Left ventricle myocardium inferior (tissue), 1 donor: Measurements from ENCODE around the gene TACR2. TPM values are rescaled to one million over a fixed set of nuclear protein-coding genes. Genes with fewer than 3 reads are reported as not detected.

Experiments used
- DNase-seq: peaks from one replicate; pipeline ENCODE4 v3.0.0-alpha.2; 2020
- H3K27ac ChIP-seq: fragments of 200-600 bp; replicated peaks from 2 replicates; pipeline ENCODE4 v1.8.0; 2021
- H3K27me3 ChIP-seq: fragments of 200-600 bp; 2 replicates; pipeline ENCODE4 v1.8.0; 2021; ENCODE audit warnings: low read depth
- H3K36me3 ChIP-seq: fragments of 200-600 bp; 2 replicates; pipeline ENCODE4 v1.8.0; 2021
- H3K4me1 ChIP-seq: fragments of 200-600 bp; 2 replicates; pipeline ENCODE4 v1.8.0; 2021
- H3K4me3 ChIP-seq: fragments of 200-600 bp; 2 replicates; pipeline ENCODE4 v1.8.0; 2021; ENCODE audit warnings: mild to moderate bottlenecking, moderate library complexity
- H3K9me3 ChIP-seq: fragments of 200-600 bp; replicated peaks from 2 replicates; pipeline ENCODE4 v1.8.0; 2021
- intact Hi-C: fragments of 100-400 bp; cut with micrococcal nuclease; formaldehyde crosslinking; loops from one replicate; pipeline ENCODE4 v1.11.0; 2022
- total RNA-seq: library from RNA; stranded (reverse); fragmentation: NEBNext Ultra II Directional; extraction: Animal tissue kit (Norgen Biotek cat#: 25700); gene quantifications from one replicate; pipeline ENCODE4 v1.2.1, GENCODE V29; 2021
- TF ChIP-seq, protein P1 (sequence below): fragments of 200-600 bp; IDR thresholded peaks from 2 replicates; pipeline ENCODE4 v1.8.0; 2021; ENCODE audit warnings: antibody characterized with exemption, mild to moderate bottlenecking, borderline replicate concordance
- donor health status: DM: no; HTN: yes; CAD: no; lungs with severe emphysema.

TACR2 gene
- total RNA-seq, 1 donor from 2014 or later: not detected

DNA sequence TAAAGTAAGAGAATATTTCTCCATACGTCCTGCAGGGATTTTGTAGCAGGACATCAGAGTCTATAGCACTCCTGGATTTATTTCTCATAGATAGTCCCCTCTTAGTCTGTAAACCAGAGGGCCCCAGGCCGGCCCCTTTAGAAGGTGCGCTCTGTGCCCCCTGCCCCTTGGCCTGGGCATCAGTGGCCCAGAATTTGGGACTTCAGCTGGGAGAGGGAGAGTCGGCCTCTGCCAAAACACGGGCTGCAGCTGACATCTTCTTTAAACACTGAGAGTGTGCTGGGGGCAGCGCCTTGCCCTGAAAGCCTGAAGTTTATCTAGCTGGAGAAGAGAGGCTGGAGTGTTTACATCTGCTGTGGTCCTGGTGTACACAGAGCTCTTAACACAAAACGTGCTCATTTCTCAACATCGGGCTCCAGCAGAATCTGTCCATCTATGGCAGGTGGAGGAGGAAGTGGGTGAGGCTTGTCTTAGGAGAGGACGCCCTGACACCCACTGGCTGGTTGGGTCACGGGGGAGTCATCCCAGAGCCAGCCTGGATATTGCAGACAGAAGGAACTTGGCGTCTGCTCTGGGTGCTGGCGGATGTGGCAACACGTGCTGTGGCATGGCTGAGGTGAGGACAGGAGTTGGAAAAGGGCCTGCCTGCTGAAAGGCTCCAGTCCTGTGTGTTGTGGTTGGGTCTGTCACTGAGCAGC is 5.0 kb upstream of the TACR2 start:
- TF ChIP-seq, protein P1, sequence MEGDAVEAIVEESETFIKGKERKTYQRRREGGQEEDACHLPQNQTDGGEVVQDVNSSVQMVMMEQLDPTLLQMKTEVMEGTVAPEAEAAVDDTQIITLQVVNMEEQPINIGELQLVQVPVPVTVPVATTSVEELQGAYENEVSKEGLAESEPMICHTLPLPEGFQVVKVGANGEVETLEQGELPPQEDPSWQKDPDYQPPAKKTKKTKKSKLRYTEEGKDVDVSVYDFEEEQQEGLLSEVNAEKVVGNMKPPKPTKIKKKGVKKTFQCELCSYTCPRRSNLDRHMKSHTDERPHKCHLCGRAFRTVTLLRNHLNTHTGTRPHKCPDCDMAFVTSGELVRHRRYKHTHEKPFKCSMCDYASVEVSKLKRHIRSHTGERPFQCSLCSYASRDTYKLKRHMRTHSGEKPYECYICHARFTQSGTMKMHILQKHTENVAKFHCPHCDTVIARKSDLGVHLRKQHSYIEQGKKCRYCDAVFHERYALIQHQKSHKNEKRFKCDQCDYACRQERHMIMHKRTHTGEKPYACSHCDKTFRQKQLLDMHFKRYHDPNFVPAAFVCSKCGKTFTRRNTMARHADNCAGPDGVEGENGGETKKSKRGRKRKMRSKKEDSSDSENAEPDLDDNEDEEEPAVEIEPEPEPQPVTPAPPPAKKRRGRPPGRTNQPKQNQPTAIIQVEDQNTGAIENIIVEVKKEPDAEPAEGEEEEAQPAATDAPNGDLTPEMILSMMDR: no peak
- peaks cover 14% of the 10 kb centered on the region for H3K4me1 ChIP-seq
- intact Hi-C loops: loop anchor here (10.0 kb wide), 1 partner anchor 213 kb away; the partner anchor contains the start of gene FAM241B
- peak overlapping the region; percentile 76 for H3K27ac ChIP-seq
- DNase-seq: peak; percentile 86
- H3K9me3 ChIP-seq: no peaks in the 10 kb centered on the region
- no peaks in the 10 kb centered on the region for H3K27me3 ChIP-seq
- H3K4me3 ChIP-seq: no peak overlapping the region
- no peaks in the 10 kb centered on the region for H3K36me3 ChIP-seq

DNA sequence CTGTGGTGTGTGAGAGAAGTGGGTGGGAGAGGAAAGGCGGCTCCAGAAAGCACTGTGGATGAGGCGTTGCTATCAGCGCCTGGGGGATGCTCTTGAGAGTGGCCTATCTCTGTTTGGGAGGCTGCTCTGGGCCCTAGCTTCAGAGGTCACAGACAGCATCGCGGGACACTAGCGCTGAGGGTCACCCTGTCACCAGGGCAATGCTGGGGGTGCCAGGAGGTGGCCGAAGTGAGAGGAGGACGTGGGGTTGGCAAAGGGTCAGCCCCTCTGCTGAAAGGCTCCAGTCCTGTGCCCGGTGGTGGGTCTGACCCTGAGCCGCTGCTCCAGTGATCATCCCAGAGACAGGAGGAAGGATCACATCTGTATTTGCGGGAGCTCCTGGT is 3.0 kb upstream of the TACR2 start:
- TF ChIP-seq, protein P1: no peak

DNA sequence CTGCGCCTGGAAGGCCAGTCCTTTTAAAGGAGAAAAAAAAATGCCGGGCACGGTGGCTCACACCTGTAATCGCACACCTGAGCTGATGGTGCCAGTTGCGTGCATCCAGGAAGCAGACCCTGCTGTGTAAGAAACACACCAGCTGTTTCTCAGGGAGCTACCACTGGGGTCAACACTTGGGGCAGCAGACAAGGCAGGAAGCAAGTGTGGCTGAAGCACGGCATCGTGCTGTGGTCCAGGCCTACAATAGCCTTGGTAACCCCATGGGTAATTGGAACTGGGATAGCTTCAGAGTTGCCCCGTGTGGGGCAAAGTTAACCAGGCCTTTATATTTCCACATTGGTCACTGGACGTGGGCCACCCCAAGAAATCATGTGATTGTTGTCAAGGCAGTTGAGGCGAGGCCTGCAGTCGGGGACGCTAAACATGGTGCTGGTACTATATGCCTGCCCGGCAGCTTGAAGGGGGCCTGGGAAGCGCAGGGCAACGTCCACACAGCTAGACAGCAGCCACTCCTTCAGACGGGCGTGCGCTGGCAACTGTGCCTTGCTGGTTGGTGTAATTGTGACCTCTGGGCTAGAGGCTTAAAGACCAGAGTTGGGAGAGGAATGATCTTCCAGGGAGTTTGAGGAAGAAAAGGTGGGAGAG is 2.5 kb upstream of the TACR2 start:
- Histone ChIP-seq H3K4me3 (no peak overlapping the region), H3K36me3 (no peaks in the 10 kb centered on the region), H3K27me3 (no peaks in the 10 kb centered on the region), H3K27ac (no peak overlapping the region), H3K9me3 (no peaks in the 10 kb centered on the region), H3K4me1 (peaks cover 14% of the 10 kb centered on the region)
- intact Hi-C loops: no loop called here
- TF ChIP-seq, protein P1: no peak
- no peak for DNase-seq

More for the DNA sequence above, 3.0 kb upstream of the TACR2 start:
- H3K36me3 ChIP-seq: no peaks in the 10 kb centered on the region
- intact Hi-C loops: loop anchor here (10.0 kb wide), 1 partner anchor 215 kb away; the partner anchor contains the start of gene FAM241B
- H3K4me3 ChIP-seq: no peak overlapping the region
- H3K4me1 ChIP-seq: peaks cover 14% of the 10 kb centered on the region
- no peak overlapping the region for H3K27ac ChIP-seq
- no peaks in the 10 kb centered on the region for H3K27me3 ChIP-seq
- DNase-seq: no peak
- no peaks in the 10 kb centered on the region for H3K9me3 ChIP-seq

DNA sequence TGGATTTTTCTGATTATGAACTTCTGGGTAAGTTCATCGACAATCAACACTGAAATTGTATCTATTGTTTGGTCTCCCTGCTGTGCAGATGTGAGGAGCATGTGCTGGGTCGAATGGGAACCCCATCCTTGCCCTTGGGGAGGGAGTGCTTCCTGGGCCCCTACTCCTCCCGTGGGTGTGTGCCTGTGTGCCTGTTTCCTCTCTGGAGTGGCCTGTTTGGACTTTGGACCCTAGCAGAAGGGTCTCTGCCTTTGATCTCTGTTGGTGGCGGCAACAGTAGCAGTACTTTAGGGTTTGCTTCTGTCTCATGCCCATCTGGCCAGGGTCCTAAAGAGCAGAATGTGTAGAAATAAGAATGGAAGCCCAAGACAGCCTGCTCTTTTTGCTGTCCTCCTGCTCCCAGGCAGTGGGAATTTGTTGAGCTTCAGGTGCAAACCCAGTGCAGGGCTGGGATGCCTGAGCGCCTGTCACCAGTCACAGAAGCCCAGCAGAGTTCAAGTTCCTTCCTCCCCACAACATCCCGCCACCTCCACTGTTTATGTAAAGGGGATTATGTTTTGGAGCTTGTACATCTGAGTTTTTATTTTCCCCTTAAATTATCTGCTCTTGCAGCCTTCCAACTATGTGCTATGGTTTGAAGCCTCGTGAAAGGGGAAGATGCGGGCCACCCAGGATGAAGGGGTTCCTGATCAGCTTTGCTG is 1.5 kb upstream of the TACR2 start:
- DNase-seq: no peak

DNA sequence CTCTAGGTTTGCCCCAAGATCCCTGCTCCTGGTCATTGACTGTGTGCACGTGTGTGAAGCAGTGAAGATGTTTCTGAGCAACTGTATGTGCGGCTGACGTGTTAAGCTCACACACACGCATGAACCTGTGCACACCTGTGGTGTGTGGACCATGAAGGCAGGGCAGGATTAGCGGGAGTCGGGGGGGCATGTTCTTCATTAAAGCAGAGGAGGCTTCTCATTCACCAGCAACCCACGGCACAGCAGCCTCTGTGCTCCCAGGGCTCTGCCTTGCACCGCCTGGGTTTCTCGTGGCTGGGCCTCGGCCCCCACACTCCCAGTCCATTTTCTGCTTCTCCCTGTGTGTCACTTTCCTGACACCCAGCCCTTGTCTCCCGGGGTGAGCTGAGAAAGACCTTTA is 824 bp upstream of the TACR2 start:
- Histone ChIP-seq H3K9me3 (no peaks in the 10 kb centered on the region), H3K27me3 (no peaks in the 10 kb centered on the region), H3K4me1 (peaks cover 18% of the 10 kb centered on the region), H3K36me3 (no peaks in the 10 kb centered on the region), H3K4me3 (no peak overlapping the region), H3K27ac (no peak overlapping the region)
- no peak for DNase-seq
- TF ChIP-seq, protein P1: no peak
- intact Hi-C loops: no loop called here

More for the DNA sequence above, 1.5 kb upstream of the TACR2 start:
- H3K9me3 ChIP-seq: no peaks in the 10 kb centered on the region
- no peak overlapping the region for H3K4me3 ChIP-seq
- peaks cover 14% of the 10 kb centered on the region for H3K4me1 ChIP-seq
- intact Hi-C loops: no loop called here
- TF ChIP-seq, protein P1: no peak
- H3K27ac ChIP-seq: no peak overlapping the region
- no peaks in the 10 kb centered on the region for H3K27me3 ChIP-seq
- no peaks in the 10 kb centered on the region for H3K36me3 ChIP-seq
